ENCODE measurements around the gene FAM204A. TPM values are rescaled to one million over a fixed set of nuclear protein-coding genes. Genes with fewer than 3 reads are reported as not detected.

FAM204A gene
- total RNA-seq = 10 to 100 TPM; 58.6 to 78.7 (median 69.3) TPM

GRCh38 chr10:118341791-118342637 lies at the start of gene FAM204A:
FAM204A (minus strand) TSS chr10:118342324; CDS start chr10:118336415, 5,909 bp downstream.
- Histone ChIP-seq H3K4me1 (peaks cover 31 to 42% (median 33%) of the 10 kb centered on the region in 4 donors), H3K27me3 (no peaks in the 10 kb centered on the region), H3K36me3 (peaks cover 0 to under 1% (median 0%) of the 10 kb centered on the region in 4 donors), H3K4me3 (peak within 1 kb of the TSS; percentile 57 to 95 (median 90)), H3K27ac (replicated peaks in 1 of 4) (peak within 1 kb of the TSS; percentile 73 to 86 (median 82)), H3K9me3 (no peaks in the 10 kb centered on the region)
- DNase-seq (ENCODE audit: extremely low spot score) = peak; percentile 99
- 0% methylated on average over 32 of the region's 45 CpGs for WGBS
- TF ChIP-seq EP300 (IDR thresholded peaks at IDR 0.05) = no peak
- peak; percentile 85 for TF ChIP-seq POLR2AphosphoS5 (IDR thresholded peaks at IDR 0.05)
- no peak for TF ChIP-seq POLR2A (IDR thresholded peaks at IDR 0.05; ENCODE audit: low read depth)
- no peak for TF ChIP-seq CTCF (IDR thresholded peaks at IDR 0.05)
- intact Hi-C loops (cut with DNase I) = no loop called here

GRCh38 chr10:118383699-118384098 lies 41.6 kb upstream of the FAM204A start:
- Histone ChIP-seq H3K9me3 (peaks cover 0 to 7% (median 3%) of the 10 kb centered on the region in 4 donors), H3K36me3 (no peaks in the 10 kb centered on the region), H3K4me1 (no peaks in the 10 kb centered on the region), H3K4me3 (no peak overlapping the region), H3K27ac (replicated peaks in 1 of 4) (no peak overlapping the region), H3K27me3 (peaks cover 0 to 29% (median 0%) of the 10 kb centered on the region in 4 donors)
- intact Hi-C loops (cut with DNase I) = no loop called here
- no peak for DNase-seq (ENCODE audit: extremely low spot score)
- WGBS = 81% methylated on average over 1 of the region's 1 CpG
- TF ChIP-seq EP300 (IDR thresholded peaks at IDR 0.05) (no peak), CTCF (IDR thresholded peaks at IDR 0.05) (no peak), POLR2A (IDR thresholded peaks at IDR 0.05; ENCODE audit: low read depth) (no peak), POLR2AphosphoS5 (IDR thresholded peaks at IDR 0.05) (no peak)

GRCh38 chr10:118383063-118383689 lies 41.1 kb upstream of the FAM204A start:
- intact Hi-C loops (cut with DNase I) = no loop called here
- Histone ChIP-seq H3K4me1 (no peaks in the 10 kb centered on the region), H3K9me3 (peaks cover 0 to 2% (median under 1%) of the 10 kb centered on the region in 4 donors), H3K4me3 (no peak overlapping the region), H3K27ac (replicated peaks in 1 of 4) (no peak overlapping the region), H3K36me3 (no peaks in the 10 kb centered on the region), H3K27me3 (peaks cover 0 to 25% (median 0%) of the 10 kb centered on the region in 4 donors)
- no peak for DNase-seq (ENCODE audit: extremely low spot score)
- WGBS = 71% methylated on average over 4 of the region's 4 CpGs
- TF ChIP-seq CTCF (IDR thresholded peaks at IDR 0.05) = no peak
- no peak for TF ChIP-seq EP300 (IDR thresholded peaks at IDR 0.05)
- no peak for TF ChIP-seq POLR2AphosphoS5 (IDR thresholded peaks at IDR 0.05)
- TF ChIP-seq POLR2A (IDR thresholded peaks at IDR 0.05; ENCODE audit: low read depth) = no peak

- Histone ChIP-seq H3K4me1 (no peaks in the 10 kb centered on the region), H3K27ac (replicated peaks in 1 of 4) (no peak overlapping the region), H3K36me3 (no peaks in the 10 kb centered on the region), H3K27me3 (peaks cover 0 to 5% (median 0%) of the 10 kb centered on the region in 4 donors), H3K4me3 (no peak overlapping the region), H3K9me3 (no peaks in the 10 kb centered on the region)
- TF ChIP-seq POLR2AphosphoS5 (IDR thresholded peaks at IDR 0.05) (no peak), POLR2A (IDR thresholded peaks at IDR 0.05; ENCODE audit: low read depth) (no peak), CTCF (IDR thresholded peaks at IDR 0.05) (no peak), EP300 (IDR thresholded peaks at IDR 0.05) (no peak)
- no peak for DNase-seq (ENCODE audit: extremely low spot score)
- intact Hi-C loops (cut with DNase I) = no loop called here
Observed at GRCh38 chr10:118374404-118374803, 32.3 kb upstream of the FAM204A start.
